Right lobe of liver (tissue), 4 donors: Measurements from ENCODE around the gene GLYR1.

Experiments used
- POLR2A ChIP-seq: fragments of 450-650 bp; IDR thresholded peaks from one replicate; pipeline ENCODE4 v1.6.1; 2017; ENCODE audit warnings: antibody characterized with exemption, mild to moderate bottlenecking
- TF ChIP-seq, protein P1 (sequence below), 4 donors: fragments of 200-600 bp in 3 of 4; fragments of 450-650 bp in 1 of 4; IDR thresholded peaks; one replicate each; pipeline versions ENCODE4 v1.5.1 to v1.8.0; 2016 to 2022; ENCODE audit warnings: antibody characterized with exemption in 4 of 4, mild to moderate bottlenecking in 2 of 4
- donor health status: DM: no; HTN: no; CAD: no.
- donor health status: DM: no; HTN: no; CAD: no.
- donor health status: DM: no; HTN: yes; CAD: no.

GRCh38 chr16:4795181-4795827, 51.8 kb downstream of the GLYR1 start, which contains the start of gene SMIM22:
- TF ChIP-seq, protein P1, sequence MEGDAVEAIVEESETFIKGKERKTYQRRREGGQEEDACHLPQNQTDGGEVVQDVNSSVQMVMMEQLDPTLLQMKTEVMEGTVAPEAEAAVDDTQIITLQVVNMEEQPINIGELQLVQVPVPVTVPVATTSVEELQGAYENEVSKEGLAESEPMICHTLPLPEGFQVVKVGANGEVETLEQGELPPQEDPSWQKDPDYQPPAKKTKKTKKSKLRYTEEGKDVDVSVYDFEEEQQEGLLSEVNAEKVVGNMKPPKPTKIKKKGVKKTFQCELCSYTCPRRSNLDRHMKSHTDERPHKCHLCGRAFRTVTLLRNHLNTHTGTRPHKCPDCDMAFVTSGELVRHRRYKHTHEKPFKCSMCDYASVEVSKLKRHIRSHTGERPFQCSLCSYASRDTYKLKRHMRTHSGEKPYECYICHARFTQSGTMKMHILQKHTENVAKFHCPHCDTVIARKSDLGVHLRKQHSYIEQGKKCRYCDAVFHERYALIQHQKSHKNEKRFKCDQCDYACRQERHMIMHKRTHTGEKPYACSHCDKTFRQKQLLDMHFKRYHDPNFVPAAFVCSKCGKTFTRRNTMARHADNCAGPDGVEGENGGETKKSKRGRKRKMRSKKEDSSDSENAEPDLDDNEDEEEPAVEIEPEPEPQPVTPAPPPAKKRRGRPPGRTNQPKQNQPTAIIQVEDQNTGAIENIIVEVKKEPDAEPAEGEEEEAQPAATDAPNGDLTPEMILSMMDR (IDR thresholded peaks at IDR 0.05) = no peak
- TF ChIP-seq POLR2A = no peak
